Natural killer cell (primary cell): ENCODE measurements around the gene TUBA1C. TPM values are rescaled to one million over a fixed set of nuclear protein-coding genes. Genes with fewer than 3 reads are reported as not detected.
"Not testable (repeated sequence)": the region's sequence is repeated elsewhere in the genome, so short reads cannot be mapped to it uniquely, and the experiment has no call there.

Source experiments
- ATAC-seq, 3 donors: fragments of 150-1000 bp in 2 of 3; fragments of 200-7000 bp in 1 of 3; cut with Tn5 transposase; 1 replicate in 1 of 3; 2 replicates in 2 of 3; pipeline ENCODE4 v1.10.0; 2021; ENCODE audit warnings: mild to moderate bottlenecking in 2 of 3, moderate library complexity in 2 of 3
- DNase-seq, 2 donors: peaks; one replicate each; pipeline versions ENCODE4 v3.0.0 to v3.0.0-alpha.2; 2013 to 2021; ENCODE audit warnings: mixed read lengths in 1 of 2
- H3K27ac ChIP-seq: one replicate; pipeline ENCODE4 v1.5.1; 2013; ENCODE audit warnings: mild to moderate bottlenecking, low read length
- H3K27me3 ChIP-seq: one replicate; pipeline ENCODE4 v1.6.1; 2013; ENCODE audit warnings: low read length; ENCODE audit not compliant: control insufficient read depth, insufficient read depth
- H3K36me3 ChIP-seq: one replicate; pipeline ENCODE4 v1.6.1; 2013; ENCODE audit warnings: low read length; ENCODE audit not compliant: control insufficient read depth, insufficient read depth
- H3K4me1 ChIP-seq: one replicate; pipeline ENCODE4 v1.6.1; 2013; ENCODE audit warnings: low read length; ENCODE audit not compliant: control insufficient read depth, insufficient read depth
- H3K4me3 ChIP-seq: one replicate; pipeline ENCODE4 v1.5.1; 2013; ENCODE audit warnings: low read length
- H3K9me3 ChIP-seq: one replicate; pipeline ENCODE4 v1.6.1; 2013; ENCODE audit warnings: low read length; ENCODE audit not compliant: control insufficient read depth, insufficient read depth
- H3K27ac Mint-ChIP-seq, 2 donors: one replicate each; pipeline ENCODE4 v1.8.0; 2022; ENCODE audit warnings: mild to moderate bottlenecking in 2 of 2, mixed read lengths in 2 of 2, moderate library complexity in 1 of 2
- H3K27me3 Mint-ChIP-seq, 2 donors: one replicate each; pipeline ENCODE4 v1.8.0; 2022; ENCODE audit warnings: low read depth in 2 of 2, mixed read lengths in 2 of 2
- H3K36me3 Mint-ChIP-seq: one replicate; pipeline ENCODE4 v1.8.0; 2022; ENCODE audit warnings: mixed read lengths
- H3K4me1 Mint-ChIP-seq, 2 donors: one replicate each; pipeline ENCODE4 v1.8.0; 2022; ENCODE audit warnings: mixed read lengths in 2 of 2
- H3K4me3 Mint-ChIP-seq: one replicate; pipeline ENCODE4 v1.8.0; 2022; ENCODE audit warnings: mild to moderate bottlenecking, moderate library complexity, mixed read lengths
- H3K9me3 Mint-ChIP-seq, 2 donors: one replicate each; pipeline ENCODE4 v1.8.0; 2022; ENCODE audit warnings: mixed read lengths in 2 of 2
- CTCF ChIP-seq: fragments of 200-600 bp; IDR thresholded peaks from one replicate; pipeline ENCODE4 v1.8.0; 2022; ENCODE audit warnings: antibody characterized with exemption
- WGBS: methylation state at CpG from one replicate; pipeline ENCODE4 v1.1.7; 2013; ENCODE audit warnings: missing lambda C conversion rate; ENCODE audit not compliant: insufficient coverage; 5-methylcytosine and 5-hydroxymethylcytosine counted together
- intact Hi-C: fragments of 100-400 bp; cut with micrococcal nuclease; formaldehyde crosslinking; loops from one replicate; pipeline ENCODE4 v1.14.2; 2022
- total RNA-seq, 4 donors: library from RNA; stranded (reverse); fragments of 120-200 nt in 1 of 4; gene quantifications; one replicate each; pipeline versions ENCODE4 v1.2.3 to v1.2.4, GENCODE V29; 2013 to 2022

Gene TUBA1C
- total RNA-seq, 3 donors from 2014 or later (not counting 1 experiment from before 2014, with no cell fraction given): 19.0 to 39.6 (median 24.9) TPM

GRCh38 chr12:49320411-49321103, 55.7 kb downstream of the TUBA1C start:
- H3K9me3 ChIP-seq, DNase-seq, H3K4me3 ChIP-seq, H3K36me3 Mint-ChIP-seq, H3K27ac ChIP-seq, H3K36me3 ChIP-seq, H3K9me3 Mint-ChIP-seq, ATAC-seq, H3K27me3 ChIP-seq, H3K27ac Mint-ChIP-seq, H3K27me3 Mint-ChIP-seq, intact Hi-C loops: not testable (repeated sequence)
- peak overlapping the region; percentile 2 for H3K4me3 Mint-ChIP-seq
- peaks cover 16% of the 10 kb centered on the region for H3K4me1 ChIP-seq
- peaks cover 11 to 18% of the 10 kb centered on the region in 2 donors for H3K4me1 Mint-ChIP-seq
- WGBS: 97% methylated on average over 9 of the region's 9 CpGs

- no peaks in the 10 kb centered on the region for H3K27me3 ChIP-seq
- intact Hi-C loops: loop anchor here (2.0 kb wide), 1 partner anchor 14 kb away; the partner anchor contains the start of gene C1QL4
- H3K27ac ChIP-seq: no peak overlapping the region
- H3K36me3 ChIP-seq: no peaks in the 10 kb centered on the region
- no peaks in the 10 kb centered on the region for H3K9me3 ChIP-seq
- peak overlapping the region; percentile 67 for H3K4me3 ChIP-seq
- no peak for DNase-seq
- Mint-ChIP-seq H3K4me3 (peak overlapping the region; percentile 89), H3K27ac (peak overlapping the region; percentile 77 to 86), H3K27me3 (peaks cover 0 to 5% of the 10 kb centered on the region in 2 donors), H3K9me3 (no peaks in the 10 kb centered on the region), H3K4me1 (peaks cover 11 to 18% of the 10 kb centered on the region in 2 donors), H3K36me3 (no peaks in the 10 kb centered on the region)
- ATAC-seq: no peak
- peaks cover 16% of the 10 kb centered on the region for H3K4me1 ChIP-seq
- 48% methylated on average over 9 of the region's 12 CpGs for WGBS
- no peak for TF ChIP-seq CTCF
These were observed 57.5 kb downstream of the TUBA1C start for GRCh38 chr12:49322367-49322707.

- Mint-ChIP-seq H3K9me3 (no peaks in the 10 kb centered on the region), H3K4me3 (peak within 1 kb of the TSS; percentile 89), H3K27me3 (peaks cover 0 to 5% of the 10 kb centered on the region in 2 donors), H3K4me1 (peaks cover 11 to 18% of the 10 kb centered on the region in 2 donors), H3K36me3 (no peaks in the 10 kb centered on the region), H3K27ac (peak within 1 kb of the TSS; percentile 77 to 86)
- H3K4me1 ChIP-seq: peaks cover 16% of the 10 kb centered on the region
- DNase-seq: peak; percentile 94 to 98
- no peaks in the 10 kb centered on the region for H3K36me3 ChIP-seq
- H3K4me3 ChIP-seq: peak within 1 kb of the TSS; percentile 67
- H3K27ac ChIP-seq: peak within 1 kb of the TSS; percentile 46
- peak; percentile 96 to 99 (median 97) for ATAC-seq
- intact Hi-C loops: loop anchor here (2.0 kb wide), 1 partner anchor 14 kb away; the partner anchor contains the start of gene C1QL4
- H3K9me3 ChIP-seq: no peaks in the 10 kb centered on the region
- H3K27me3 ChIP-seq: no peaks in the 10 kb centered on the region
- WGBS: under 1% methylated on average over 65 of the region's 65 CpGs
- TF ChIP-seq CTCF: no peak
These were observed 58.0 kb downstream of the TUBA1C start, which contains the start of gene TROAP for GRCh38 chr12:49322708-49323523. TSS of gene TROAP (plus strand) at chr12:49323255. CDS start at chr12:49323609, 354 bp downstream.

- H3K27ac ChIP-seq: no peak overlapping the region
- ATAC-seq: no peak
These were observed 58.7 kb downstream of the TUBA1C start for GRCh38 chr12:49323524-49324097.

More at GRCh38 chr12:49323524-49324097, 58.7 kb downstream of the TUBA1C start:
- Histone ChIP-seq H3K4me3 (peak overlapping the region; percentile 67), H3K4me1 (peaks cover 16% of the 10 kb centered on the region), H3K36me3 (no peaks in the 10 kb centered on the region), H3K9me3 (no peaks in the 10 kb centered on the region), H3K27me3 (no peaks in the 10 kb centered on the region)
- intact Hi-C loops: loop anchor here (2.0 kb wide), 1 partner anchor 13 kb away; the partner anchor contains the start of gene C1QL4
- 15% methylated on average over 19 of the region's 19 CpGs for WGBS
- no peaks in the 10 kb centered on the region for H3K9me3 Mint-ChIP-seq
- H3K36me3 Mint-ChIP-seq: no peaks in the 10 kb centered on the region
- H3K27me3 Mint-ChIP-seq: peaks cover 0 to 5% of the 10 kb centered on the region in 2 donors
- H3K4me1 Mint-ChIP-seq: peaks cover 11 to 18% of the 10 kb centered on the region in 2 donors
- no peak for TF ChIP-seq CTCF
- H3K27ac Mint-ChIP-seq: peak overlapping the region; percentile 77 to 86
- no peak for DNase-seq
- H3K4me3 Mint-ChIP-seq: peak overlapping the region; percentile 89
